Loucy (cell line): Measurements from ENCODE around the gene WFIKKN1.

Experiments used
- H2AFZ ChIP-seq: fragments of 200-600 bp; sonication (generic); 2 replicates; pipeline ENCODE4 v1.6.0; 2016; ENCODE audit warnings: antibody characterized with exemption, mild to moderate bottlenecking, low read length, moderate library complexity
- H3F3A ChIP-seq: fragments of 200-600 bp; 2 replicates; pipeline ENCODE4 v1.6.0; 2016; ENCODE audit warnings: antibody characterized with exemption, low read depth, mild to moderate bottlenecking
- H3K27me3 ChIP-seq: fragments of 200-600 bp; sonication (generic); 2 replicates; pipeline ENCODE4 v1.6.1; 2014; ENCODE audit warnings: low read length, mild to moderate bottlenecking; ENCODE audit not compliant: insufficient read depth, poor library complexity, severe bottlenecking
- H3K36me3 ChIP-seq: fragments of 200-600 bp; sonication (generic); 2 replicates; pipeline ENCODE4 v1.6.1; 2016; ENCODE audit warnings: low read length; ENCODE audit not compliant: insufficient read depth
- H3K4me1 ChIP-seq: fragments of 200-600 bp; sonication (generic); 2 replicates; pipeline ENCODE4 v1.5.1; 2014; ENCODE audit warnings: low read length, mild to moderate bottlenecking; ENCODE audit not compliant: insufficient read depth, poor library complexity, severe bottlenecking
- H3K4me2 ChIP-seq: fragments of 200-600 bp; sonication (generic); 2 replicates; pipeline ENCODE4 v1.6.0; 2014; ENCODE audit warnings: antibody characterized with exemption, low read length, low read depth, mild to moderate bottlenecking; ENCODE audit not compliant: poor library complexity, severe bottlenecking
- H3K4me3 ChIP-seq: fragments of 200-600 bp; sonication (generic); 2 replicates; pipeline ENCODE4 v1.5.1; 2014; ENCODE audit warnings: low read length, mild to moderate bottlenecking, mixed read lengths; ENCODE audit not compliant: poor library complexity, severe bottlenecking
- H3K79me2 ChIP-seq: fragments of 200-600 bp; sonication (generic); 2 replicates; pipeline ENCODE4 v1.6.1; 2014; ENCODE audit warnings: low read length; ENCODE audit not compliant: insufficient read depth
- H3K9ac ChIP-seq: fragments of 200-600 bp; sonication (generic); 2 replicates; pipeline ENCODE4 v1.6.0; 2014; ENCODE audit warnings: mild to moderate bottlenecking, low read depth, low read length, moderate library complexity; ENCODE audit not compliant: poor library complexity, severe bottlenecking
- H3K9me2 ChIP-seq: fragments of 200-600 bp; sonication (generic); replicated peaks from 2 replicates; pipeline ENCODE4 v1.6.1; 2016; ENCODE audit warnings: low read depth, low read length, mixed read lengths
- H3K9me3 ChIP-seq: fragments of 200-600 bp; sonication (generic); 2 replicates; pipeline ENCODE4 v1.6.1; 2014; ENCODE audit warnings: mild to moderate bottlenecking, antibody characterized with exemption, low read length, low read depth; ENCODE audit not compliant: insufficient read depth
- H4K20me1 ChIP-seq: fragments of 200-600 bp; sonication (generic); 2 replicates; pipeline ENCODE4 v1.6.0; 2014; ENCODE audit warnings: antibody characterized with exemption, low read length, mild to moderate bottlenecking; ENCODE audit not compliant: insufficient read depth, poor library complexity, severe bottlenecking
- CTCF ChIP-seq: fragments of 200-600 bp; sonication (generic); conservative IDR thresholded peaks from 2 replicates; pipeline ENCODE4 v1.5.1; 2014; ENCODE audit warnings: mild to moderate bottlenecking, antibody characterized with exemption, low read length
- EZH2phosphoT487 ChIP-seq: fragments of 200-600 bp; IDR thresholded peaks from 2 replicates; pipeline ENCODE4 v1.6.1; 2018; ENCODE audit warnings: antibody characterized with exemption, mild to moderate bottlenecking, moderate library complexity, borderline replicate concordance

The WFIKKN1 gene

GRCh38 chr16:616733-617586, 13.8 kb upstream of the WFIKKN1 start:
- Histone ChIP-seq H3K4me2 (no peak overlapping the region), H3K9ac (no peak overlapping the region), H3K4me3 (no peak overlapping the region), H3F3A (no peaks in the 10 kb centered on the region), H3K9me2 (no peaks in the 10 kb centered on the region), H3K27me3 (no peaks in the 10 kb centered on the region), H3K4me1 (no peaks in the 10 kb centered on the region), H3K36me3 (no peaks in the 10 kb centered on the region), H2AFZ (no peak overlapping the region), H3K79me2 (no peaks in the 10 kb centered on the region), H3K9me3 (no peaks in the 10 kb centered on the region), H4K20me1 (no peaks in the 10 kb centered on the region)
- TF ChIP-seq EZH2phosphoT487 (no peak), CTCF (no peak)

- Histone ChIP-seq H3K36me3 (no peaks in the 10 kb centered on the region), H3F3A (no peaks in the 10 kb centered on the region), H2AFZ (no peak overlapping the region), H3K79me2 (no peaks in the 10 kb centered on the region), H3K4me2 (no peak overlapping the region), H3K4me1 (no peaks in the 10 kb centered on the region), H3K9me3 (no peaks in the 10 kb centered on the region), H3K9me2 (no peaks in the 10 kb centered on the region), H3K9ac (no peak overlapping the region), H3K27me3 (no peaks in the 10 kb centered on the region), H3K4me3 (no peak overlapping the region), H4K20me1 (no peaks in the 10 kb centered on the region)
- TF ChIP-seq CTCF (no peak), EZH2phosphoT487 (no peak)
Observed at GRCh38 chr16:617855-618254, 12.9 kb upstream of the WFIKKN1 start.

- Histone ChIP-seq H3K36me3 (no peaks in the 10 kb centered on the region), H3K9me2 (no peaks in the 10 kb centered on the region), H2AFZ (no peak overlapping the region), H3K9ac (no peak overlapping the region), H3F3A (no peaks in the 10 kb centered on the region), H3K79me2 (no peaks in the 10 kb centered on the region), H3K27me3 (no peaks in the 10 kb centered on the region), H3K9me3 (no peaks in the 10 kb centered on the region), H4K20me1 (no peaks in the 10 kb centered on the region), H3K4me2 (no peak overlapping the region), H3K4me1 (no peaks in the 10 kb centered on the region), H3K4me3 (no peak overlapping the region)
- TF ChIP-seq CTCF (no peak), EZH2phosphoT487 (no peak)
Observed at GRCh38 chr16:619476-620100, 11.2 kb upstream of the WFIKKN1 start.
